ENCODE results near the gene B4GALT5.

DNA sequence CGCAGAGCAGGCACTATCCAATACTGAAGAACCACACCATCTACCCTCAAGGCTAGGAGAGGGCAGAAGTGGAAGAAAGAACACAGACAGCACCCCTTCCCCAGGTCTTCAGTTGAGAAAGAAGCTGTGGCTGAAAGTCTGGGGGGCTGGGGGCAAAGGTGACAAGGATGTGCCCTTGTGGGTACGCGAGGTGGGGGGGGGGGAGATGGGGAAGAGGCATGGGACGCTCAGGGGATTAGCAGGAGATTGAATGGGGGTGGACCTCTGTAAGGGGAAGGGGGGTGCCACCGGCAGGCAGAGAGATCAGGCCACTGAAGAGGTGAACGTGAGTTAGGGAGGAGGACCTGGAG, 1.1 kb downstream of the B4GALT5 start:
- TF ChIP-seq CTCF (optimal IDR thresholded peaks at IDR 0.05 in 1 of 3, IDR thresholded peaks at IDR 0.05 in 1 of 3, conservative IDR thresholded peaks at IDR 0.05 in 1 of 3; ENCODE audit: extremely low read depth in 1 of 3, insufficient read depth in 2 of 3, low read length in 3 of 3) (no peak), EZH2 (IDR thresholded peaks at IDR 0.05; ENCODE audit: low read length) (no peak)
